Fibroblast of gingiva (primary cell): ENCODE measurements around the gene DGKD.

Source experiments
- DNase-seq: peaks from one replicate; pipeline ENCODE4 v3.0.0-alpha.2; 2011; ENCODE audit warnings: low read depth

DGKD gene

DNA sequence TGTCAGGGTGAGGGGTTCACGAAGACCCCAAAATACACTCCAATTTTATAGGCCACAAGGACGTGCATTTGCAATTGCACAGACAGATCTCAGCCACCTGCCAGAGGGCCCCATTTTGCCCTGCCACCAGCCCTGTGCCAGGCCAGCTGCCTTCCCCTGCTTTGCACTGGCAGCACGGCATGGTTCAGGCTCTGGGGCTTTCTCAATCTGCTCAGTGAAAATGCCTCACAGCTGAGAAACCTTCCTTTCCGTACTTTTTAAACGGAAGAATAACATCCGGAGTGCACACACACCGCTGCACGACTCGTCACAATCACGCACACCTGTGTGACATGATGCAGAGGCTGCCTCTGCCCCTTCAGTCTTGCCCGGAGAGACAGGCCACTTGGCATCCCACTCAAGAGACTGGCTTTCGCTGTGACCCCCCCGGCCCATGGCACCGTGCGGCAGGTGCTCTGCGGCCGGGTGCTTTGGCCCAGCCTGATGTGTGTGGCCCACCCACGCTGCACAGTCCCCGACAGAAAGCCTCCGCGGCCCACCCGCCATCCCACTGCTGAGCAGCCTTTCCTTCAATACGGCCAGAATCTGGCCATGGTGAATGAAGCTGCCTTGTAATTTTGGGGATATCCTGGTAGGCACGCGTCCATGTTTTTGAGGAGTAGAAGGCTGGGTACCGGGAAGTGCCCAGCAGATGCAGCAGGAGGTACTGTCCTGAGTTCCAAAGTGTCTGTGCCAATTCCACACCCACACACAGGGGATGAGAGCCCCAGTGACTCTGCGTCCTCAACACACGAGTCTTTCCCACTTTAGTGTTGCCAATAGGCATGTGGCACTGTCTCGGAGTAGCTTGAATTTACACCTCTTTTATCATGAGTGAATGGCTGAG is 123.5 kb downstream of the DGKD start:
- DNase-seq = no peak

DNA sequence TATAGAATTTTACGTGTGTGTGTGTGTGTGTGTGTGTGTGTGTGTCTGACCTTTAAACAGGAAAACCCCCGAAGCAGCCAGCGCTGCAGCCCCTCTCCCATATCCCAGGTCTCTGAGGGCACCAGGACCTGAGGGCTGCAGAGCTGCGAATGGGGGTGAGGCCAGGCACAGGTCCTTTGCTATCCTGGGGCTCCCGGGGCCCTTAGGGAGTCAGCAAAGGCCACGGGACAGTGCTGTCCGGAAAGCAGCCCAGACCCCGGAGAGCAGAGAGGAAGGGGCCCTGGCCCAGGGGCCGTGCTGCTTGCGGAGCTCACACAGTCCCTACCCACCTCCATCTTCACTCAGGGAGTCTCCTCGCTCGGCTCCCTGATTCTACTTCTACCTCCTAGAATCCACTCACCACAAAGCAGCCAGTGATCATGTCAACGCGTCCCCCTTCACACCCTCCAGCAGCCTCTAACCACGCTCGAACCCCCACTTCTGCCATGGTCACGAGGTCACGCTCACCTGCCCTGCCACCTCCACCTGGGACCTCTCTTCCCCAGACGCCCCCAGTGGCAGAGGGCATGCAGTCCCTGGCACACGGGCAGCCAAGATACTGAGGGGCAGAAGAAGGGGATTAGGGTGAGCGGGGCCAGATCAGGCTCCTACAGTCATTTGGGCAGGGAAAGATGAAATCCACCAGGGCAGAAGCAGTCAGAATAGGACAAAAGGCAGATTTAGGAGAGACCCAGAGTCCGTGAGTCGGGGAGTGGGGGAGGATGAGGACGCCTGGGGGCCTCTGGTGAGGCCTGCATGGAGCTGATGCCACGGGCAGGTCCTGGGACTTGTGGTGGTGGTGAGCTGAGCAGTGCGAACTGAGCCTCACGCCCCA is 125.6 kb downstream of the DGKD start:
- no peak for DNase-seq

DNA sequence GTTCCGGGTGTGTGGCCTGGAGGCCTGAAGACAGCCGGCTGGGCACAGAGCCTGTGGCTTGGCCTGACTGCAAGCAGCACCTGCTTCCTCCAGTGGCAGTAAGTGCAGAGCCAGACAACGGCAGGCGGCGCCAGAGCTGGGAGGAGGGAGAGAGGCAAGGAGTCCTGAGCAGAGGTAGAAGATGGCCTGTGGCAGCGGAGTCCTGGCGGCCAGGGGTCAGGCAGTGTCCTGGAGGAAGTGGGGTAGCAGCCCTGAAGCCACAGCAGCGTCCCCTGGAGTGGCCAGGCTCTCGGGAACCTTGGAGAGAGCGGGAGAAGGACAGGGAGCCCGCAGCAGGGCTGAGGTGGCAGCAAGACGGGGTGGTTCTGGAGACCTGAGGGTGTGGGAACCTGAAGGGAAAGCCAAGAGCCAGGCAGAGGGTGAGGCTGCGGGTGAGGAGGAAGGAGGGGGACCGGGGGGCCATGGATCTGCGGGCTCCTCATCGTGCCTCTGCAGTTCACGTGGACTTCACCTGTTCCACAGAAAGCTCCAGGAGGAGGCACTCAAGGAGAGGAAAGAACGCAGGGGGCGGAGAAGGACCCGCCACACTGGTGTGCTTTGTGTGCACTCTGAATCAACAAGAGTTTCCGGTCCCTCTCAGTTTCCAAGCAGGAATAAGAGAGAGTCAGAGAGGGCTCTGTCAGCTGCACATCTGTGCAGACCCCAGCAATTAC is 126.4 kb downstream of the DGKD start:
- DNase-seq = no peak

DNA sequence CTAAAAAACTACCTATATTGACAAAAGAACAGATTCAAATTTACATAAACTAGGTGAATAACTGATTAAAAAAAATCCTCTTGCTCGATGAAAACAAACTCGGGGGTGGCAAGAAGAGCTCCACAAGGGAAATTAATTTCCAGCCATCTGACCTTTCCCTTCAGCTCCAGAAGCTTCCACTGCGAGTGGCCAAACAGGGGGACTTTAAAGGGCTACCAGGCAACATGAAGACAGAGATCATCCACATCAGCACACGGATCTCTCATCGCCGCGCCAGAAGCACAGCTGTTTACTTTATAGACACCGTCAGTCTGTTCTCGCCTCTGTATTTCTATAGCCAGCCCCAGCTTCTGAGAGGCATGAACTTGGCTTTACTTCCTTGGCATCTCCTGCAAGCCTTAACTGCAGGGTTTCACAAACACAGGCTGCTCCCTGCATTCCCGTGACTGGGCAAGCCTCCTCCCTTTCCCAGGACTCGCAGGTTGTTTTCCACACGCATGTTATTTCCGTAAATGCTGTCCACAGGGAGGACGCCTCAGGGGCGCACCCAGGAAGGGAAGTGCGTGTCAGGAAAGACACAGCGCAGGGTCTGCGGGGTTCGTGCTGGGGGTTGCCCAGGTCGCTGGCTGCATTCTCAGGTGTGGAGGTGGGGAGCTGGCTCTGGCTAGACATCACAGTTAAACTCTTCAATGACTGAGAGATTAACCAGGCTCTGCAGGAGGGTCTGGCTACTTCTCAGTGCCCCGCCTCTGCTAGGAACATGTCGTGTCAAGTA is 127.3 kb downstream of the DGKD start:
- no peak for DNase-seq

DNA sequence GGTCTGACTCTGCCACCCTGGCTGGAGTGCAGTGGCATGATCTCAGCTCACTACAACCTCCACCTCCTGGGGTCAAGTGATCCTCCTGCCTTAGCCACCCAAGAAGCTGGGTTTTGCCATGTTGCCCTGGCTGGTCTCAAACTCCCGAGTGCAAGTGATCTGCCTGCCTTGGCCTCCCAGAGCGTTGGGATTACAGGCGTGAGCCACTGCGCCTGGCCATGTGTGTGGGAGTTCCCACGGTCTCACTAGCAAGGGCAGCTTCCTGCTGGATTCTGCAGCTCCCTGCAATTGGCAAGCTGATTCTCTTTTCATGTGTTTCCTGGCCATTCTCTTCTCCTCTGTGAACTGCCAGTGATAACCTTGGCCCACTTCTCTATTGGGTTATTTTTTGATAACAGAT is 128.3 kb downstream of the DGKD start:
- no peak for DNase-seq

DNA sequence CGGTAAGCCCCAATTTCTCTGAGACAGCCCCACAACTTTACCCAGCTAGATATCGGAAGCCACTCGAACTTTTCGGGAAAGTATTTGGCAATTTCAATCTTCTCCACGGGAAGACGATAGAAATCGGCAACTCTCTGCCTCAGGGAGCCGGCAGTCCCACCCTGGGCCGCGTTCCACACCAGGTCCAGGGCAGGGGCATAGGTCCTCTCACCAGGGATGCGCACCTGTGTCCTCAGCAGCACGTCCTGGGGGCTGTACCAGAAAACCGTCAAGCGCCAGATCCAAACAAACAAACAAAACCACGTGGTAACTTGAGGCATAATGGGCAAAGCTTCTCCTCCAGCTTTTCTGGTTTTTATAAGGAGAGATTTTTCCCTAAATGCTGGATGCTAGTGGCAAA is 131.4 kb downstream of the DGKD start:
- no peak for DNase-seq

DNA sequence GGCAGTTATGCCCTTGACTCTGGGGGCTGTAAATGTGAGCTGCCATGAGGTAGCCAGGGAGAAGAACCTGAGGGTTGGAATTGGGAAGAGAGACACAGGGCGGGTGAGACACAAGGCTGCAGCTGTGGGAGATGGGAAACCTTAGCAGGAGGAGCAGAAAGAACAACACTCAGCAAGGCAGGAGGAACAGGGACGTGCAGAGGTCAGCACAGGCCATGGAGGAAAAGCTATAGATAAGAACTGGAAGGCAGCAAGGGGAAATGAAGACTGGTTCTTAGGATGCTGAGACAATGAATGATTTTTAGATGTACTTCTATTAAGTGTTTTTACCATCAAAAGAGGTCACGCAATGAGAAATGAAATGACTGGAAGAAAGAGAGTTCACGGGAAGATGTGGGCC is 132.1 kb downstream of the DGKD start:
- DNase-seq = no peak

DNA sequence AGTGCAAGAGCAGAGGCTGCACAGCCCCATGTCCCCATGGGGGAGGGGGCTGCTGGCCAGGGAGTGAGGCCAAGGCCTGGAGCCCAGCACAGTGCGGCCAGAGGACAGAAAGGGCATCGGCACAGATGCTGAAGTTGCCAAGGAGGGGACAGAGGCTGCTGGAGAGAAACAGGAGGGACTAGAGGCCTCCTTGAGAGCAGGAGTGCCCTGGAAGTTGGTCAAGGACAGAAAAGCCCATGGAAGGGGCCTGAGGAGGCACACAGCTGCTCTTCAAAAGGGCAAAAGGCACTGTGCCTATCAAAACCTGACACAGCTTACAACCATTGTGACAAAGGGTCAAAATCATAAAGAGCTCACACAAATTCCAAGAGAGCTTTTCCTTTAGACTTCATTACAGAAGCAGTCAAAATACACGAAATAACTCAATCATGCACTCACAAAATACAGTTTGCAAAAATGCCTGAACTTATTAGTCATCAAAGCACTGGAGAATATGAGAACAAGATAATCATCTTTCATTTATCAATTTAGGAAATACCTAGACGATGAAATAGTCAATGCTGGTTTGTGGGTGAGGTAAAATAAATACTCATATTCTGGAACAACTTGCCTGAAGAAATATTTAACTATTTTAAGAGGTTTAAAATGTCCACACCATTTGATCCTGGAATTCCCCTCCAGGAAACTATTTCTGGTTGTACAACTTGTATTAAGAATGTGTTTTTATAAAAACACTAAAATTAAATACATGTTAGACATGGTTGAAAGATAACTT is 132.7 kb downstream of the DGKD start:
- DNase-seq = peak; percentile 66

DNA sequence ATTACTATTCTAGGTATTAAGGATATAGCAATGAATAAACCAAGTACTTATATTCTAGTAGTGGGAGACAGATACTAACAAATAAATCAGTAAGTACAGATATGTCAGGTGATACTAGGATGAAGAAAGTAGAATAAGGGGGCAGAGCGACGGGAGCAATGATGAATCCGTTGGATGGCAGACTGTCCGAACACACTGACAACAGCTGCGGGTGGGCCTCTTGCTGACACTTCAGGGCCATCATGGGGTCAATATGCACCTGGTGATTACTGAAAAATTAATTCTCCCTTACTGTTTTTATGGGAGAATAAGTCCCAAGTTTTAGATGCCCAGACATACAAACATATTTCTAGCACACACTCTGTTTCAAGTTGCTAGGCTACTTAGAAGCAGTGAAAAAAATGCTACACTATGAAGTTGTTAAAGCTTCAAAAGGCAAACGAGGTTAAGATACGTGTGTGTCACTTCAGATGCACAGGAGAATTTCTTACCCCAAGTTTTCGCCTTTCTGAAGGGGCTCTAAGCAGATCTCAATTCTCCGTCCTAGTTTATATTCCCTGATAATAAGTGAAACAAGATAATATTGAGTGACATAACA is 133.6 kb downstream of the DGKD start:
- DNase-seq = no peak

DNA sequence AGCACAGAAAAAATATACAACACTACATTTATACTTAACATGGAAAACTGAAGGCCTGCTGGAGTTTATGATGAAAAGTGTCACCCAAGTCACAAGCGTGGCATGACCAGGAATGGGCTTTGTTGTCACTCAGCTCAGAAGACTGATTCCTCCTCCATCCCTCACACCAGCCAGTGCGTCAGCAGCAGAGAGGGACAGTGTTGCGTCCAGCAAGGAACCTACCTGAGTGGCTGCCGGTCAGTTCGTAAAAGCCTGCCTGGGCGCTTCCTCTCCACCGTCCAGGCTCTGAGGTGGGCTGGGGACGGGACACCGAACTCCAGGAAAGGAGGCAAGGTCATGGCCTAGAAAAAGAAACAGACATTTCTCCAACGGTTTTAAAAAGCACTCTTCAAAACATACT is 134.8 kb downstream of the DGKD start:
- no peak for DNase-seq

DNA sequence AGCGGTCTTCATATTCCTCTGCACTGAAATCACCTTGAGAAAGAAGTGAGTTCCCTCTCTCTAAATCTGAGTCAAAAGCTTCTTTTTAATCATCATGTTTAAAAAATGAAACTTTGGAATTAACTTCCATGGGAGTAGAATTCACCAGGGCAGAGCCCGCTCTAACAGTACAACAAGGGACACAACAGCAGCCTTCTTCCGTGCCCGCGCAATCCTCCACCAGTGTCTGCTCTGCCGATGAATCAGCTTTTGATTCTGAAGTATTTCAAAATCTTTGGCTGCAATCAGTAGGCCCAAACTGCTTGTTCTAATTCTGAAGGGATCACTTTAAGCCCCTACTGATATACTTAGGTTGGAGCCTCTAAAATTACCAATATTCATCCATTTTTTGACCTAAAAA is 135.4 kb downstream of the DGKD start:
- peak; percentile 59 for DNase-seq

DNA sequence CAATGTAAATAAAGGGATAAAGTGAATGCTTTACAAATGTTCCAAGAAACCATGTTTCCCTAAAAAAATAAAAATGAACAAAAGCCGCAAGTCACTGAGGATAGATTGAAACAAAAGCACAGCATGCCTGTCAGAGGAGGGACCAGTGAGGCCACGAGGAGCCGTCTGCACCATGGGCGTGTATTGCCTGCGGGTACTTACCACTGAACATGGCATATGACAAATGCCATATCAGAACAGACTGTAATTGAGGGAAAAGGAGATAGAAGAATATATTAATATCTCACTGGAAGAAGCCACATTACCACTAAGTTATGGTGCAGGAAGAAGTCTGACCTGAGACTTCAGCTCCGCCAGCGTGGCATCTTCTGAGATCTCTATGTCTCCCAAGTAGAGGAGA is 136.5 kb downstream of the DGKD start:
- DNase-seq = no peak

DNA sequence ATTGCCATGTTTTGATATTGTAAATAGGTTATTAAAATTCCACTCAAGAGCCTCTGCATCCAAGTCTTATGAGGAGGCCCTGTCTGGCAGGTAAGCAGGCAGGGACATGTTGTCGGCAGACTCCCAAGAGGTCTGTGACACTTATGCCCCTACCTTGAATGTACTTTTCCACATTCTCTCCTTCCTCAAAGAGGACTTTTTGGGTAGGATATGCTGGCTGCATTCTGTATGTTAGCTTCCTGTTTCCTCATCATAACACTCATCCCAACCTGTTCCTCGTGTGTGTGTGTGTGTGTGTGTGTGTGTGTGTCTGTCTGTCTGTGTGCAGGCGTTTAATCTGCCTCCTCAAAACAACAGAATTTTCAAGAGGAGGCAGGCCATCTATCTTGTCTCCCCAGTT is 137.0 kb downstream of the DGKD start:
- no peak for DNase-seq

DNA sequence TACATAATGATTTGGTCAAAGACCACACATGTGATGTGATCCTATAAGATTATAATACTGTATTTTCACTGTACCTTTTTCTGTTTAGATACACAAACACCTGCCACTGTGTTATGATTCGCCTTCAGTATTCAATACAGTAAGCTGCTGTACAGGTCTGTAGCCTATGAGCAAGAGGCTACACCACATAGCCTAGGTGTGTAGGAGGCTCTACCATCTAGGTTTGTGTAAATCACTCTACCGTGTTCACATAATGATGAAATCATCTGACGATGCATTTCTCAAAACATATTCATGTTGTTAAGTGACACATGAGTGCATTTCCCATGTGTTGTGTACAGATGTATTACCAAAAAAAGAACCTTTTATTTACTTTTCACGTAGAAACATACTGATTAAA is 137.8 kb downstream of the DGKD start:
- no peak for DNase-seq

DNA sequence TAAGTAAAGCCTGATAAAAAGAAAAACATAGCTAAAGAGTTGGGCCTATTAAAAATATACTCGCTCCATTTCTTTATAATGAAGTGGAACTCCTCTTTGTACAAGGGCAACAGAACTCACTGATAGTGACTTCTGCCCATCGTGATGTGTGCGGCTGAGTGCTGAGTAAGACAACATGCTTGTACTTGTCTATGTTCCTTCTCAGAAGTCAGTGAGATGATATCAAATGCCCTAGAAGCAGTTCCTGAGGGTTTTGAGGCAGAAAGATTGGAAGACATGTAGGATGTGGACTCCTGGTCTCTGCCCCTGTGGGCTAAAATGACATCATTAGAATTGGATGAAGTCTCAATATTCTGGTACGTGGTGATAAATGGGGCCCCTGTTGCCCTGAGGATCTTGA is 138.5 kb downstream of the DGKD start:
- no peak for DNase-seq

DNA sequence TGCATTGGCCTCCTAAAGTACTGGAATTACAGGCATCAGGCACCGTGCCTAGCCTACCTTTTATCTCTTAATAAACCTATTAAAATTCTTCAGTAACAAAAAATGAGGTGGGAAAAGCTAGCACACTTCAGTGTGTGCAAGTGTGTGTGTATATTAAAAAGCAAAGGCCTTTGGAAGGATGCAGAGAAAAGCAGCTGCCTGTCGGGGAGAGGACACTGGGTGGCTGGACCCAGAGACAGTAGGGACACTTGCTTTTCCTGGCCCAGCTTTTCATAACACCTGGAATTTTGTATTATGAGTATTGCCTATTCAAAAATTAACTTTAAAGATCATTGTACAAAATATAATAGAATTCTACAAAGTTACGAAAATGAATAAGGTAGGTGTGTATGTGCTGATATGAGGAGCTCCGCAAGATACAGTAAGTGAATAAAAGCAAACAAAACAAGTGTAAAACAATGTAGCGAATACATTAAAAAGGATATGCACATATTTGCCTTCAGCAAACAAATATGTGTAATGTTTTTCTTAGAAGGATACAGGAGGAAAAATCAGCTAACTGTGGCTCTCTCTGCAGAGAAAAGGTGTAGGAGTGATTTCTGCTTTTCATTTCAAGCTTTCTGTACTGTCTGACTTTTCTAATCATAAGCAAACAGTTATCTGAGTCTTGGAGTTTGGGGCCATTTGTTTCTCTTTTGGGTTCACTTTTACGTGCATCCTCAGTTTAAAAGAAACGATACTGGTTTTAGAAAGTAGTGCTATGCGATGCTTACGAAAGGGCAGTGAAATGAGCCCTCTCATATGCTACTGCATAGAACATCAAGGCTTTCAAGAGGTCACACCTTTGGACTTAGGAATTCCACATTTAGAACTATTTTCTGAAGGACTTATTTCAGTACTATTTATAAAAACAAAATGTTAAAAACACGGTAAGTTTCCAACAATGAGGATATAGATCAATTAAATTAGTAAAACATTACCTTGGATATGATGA is 141.5 kb downstream of the DGKD start:
- no peak for DNase-seq

DNA sequence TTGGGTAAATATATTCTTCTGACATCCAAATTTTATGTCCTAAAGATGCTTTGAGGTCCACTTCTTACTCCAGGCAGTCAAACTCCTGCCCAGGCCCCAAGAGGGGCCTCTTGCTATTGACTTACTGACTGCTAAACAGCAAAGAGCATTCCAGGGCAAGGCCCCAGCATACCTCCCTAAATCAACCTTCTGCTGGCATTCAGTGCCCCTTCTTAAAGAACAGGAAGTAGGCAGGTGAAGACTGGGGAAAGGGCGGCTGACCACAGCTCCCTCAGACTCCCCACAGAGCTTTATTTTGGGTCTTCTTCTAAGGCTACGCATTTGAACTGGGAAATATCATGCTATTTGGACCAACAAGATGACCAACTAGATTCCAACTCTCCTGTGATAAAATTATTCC is 143.4 kb downstream of the DGKD start:
- no peak for DNase-seq

DNA sequence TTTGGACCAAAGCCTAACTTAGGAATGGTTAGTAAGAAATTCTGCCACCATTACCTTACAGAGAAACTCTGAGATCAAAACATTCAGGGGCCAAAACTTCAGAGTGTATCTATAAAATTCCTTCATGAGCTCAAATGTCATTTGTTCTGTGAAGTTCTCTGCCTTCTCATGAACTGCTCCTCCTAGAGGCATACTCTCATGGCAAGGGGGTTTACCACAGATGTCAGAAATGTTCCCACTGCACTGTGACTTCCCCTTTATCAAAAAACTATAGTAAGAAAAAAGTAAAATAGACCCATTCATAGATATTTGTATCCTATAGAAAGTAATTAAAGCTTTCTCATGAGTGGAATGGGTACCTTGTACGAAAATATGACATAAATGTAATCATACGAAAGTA is 143.8 kb downstream of the DGKD start:
- no peak for DNase-seq

DNA sequence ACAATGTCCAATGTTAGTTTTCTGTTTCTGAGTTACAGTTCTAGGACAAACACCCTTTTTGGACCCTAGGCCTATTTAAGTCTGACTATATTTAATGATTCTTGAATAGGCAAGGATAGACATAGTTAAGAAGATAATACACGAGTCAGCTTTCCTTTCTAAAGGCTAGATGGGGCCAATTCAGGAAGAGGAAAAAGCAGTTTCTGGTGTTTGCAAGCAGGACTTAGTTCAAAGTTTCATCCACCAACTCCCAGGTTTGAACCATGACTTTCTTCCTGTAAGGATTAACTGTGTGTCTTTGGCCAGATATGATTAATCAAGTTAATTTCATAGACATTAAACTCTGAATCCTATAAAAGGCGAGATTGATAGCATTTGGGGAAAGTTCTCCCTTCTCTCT is 145.6 kb downstream of the DGKD start:
- DNase-seq = no peak
